COLO668 (cell line): ENCODE results near the gene STXBP4.

Experiments
- DNase-seq: peaks from one replicate; lab custom pipeline; 2025; ENCODE audit not compliant: unreplicated experiment; lab: John Stamatoyannopoulos, UW

STXBP4 gene

GRCh38 chr17:55120651-55121050 is 152.1 kb downstream of the STXBP4 start:
- DNase-seq: no peak

- no peak for DNase-seq
These were observed 152.7 kb downstream of the STXBP4 start for GRCh38 chr17:55121268-55121667.

GRCh38 chr17:55122114-55122513 is 153.5 kb downstream of the STXBP4 start:
- no peak for DNase-seq

DNA sequence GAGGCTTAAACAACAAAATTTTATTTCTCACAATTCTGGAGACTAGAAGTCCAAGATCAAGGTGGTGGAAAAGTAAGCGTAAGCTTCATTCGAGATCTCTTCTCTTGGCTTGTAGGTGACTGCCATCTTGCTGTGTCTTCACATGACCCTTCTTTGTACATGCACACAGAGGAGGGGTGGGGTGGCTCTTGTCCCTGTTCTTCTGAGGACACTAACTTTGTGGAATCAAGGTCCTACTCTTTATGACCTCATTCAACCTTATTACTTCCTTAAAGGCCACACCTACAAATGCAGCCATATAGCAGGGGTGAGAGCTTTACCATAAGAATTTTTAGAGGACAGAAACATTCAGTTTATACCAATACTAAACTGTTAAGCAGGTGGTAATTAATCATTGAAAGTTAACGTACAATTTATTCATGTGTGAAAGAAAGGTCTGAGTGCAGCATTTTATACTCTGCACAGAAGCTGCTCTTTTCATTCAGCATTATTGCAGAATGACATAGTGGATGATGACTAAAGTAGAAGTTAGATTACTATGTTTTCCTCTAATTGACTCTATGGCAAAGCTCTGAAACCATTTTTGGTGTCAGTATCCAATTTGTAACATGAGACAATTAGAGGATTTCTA is 156.3 kb downstream of the STXBP4 start:
- no peak for DNase-seq

DNA sequence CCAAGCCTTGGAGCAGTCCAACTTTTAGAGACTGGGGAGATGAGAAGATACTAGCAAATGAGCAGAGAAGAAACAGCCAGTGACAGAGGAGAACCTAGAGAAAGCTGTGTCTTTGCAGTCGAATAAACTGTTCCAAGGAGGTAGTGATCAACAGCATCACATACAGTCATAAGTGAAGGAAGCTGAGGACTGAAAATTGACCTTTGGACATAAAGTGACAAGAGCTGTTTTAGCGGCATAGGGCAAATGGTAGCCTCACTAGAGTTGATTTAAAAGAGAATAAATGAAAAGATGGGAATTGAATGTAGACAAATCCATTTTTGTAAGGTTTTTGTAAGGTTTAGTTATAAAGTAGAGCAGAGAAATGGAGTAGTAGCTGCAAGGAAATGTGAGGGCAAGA is 165.0 kb downstream of the STXBP4 start:
- no peak for DNase-seq

- no peak for DNase-seq
These were observed 166.1 kb downstream of the STXBP4 start for GRCh38 chr17:55134486-55135157.

DNA sequence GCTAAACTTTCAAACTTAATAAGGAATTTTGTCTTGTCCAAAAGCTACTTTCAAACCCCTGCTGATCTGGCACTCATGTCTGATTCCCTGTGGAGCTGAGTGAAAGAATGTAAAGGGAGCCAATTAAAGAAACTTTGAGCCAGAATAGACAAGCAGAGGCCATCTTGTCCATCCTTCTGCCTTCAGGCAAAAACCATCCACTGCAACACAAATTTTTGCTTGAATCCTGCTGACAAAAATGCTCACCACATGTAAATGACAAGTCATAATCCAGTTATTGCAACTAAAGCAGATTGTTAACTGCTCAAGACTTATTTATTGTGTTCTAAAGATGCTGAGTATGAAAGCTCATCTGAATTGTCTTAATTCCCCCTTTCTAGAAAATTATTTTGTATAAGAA is 172.2 kb downstream of the STXBP4 start:
- DNase-seq: no peak

DNA sequence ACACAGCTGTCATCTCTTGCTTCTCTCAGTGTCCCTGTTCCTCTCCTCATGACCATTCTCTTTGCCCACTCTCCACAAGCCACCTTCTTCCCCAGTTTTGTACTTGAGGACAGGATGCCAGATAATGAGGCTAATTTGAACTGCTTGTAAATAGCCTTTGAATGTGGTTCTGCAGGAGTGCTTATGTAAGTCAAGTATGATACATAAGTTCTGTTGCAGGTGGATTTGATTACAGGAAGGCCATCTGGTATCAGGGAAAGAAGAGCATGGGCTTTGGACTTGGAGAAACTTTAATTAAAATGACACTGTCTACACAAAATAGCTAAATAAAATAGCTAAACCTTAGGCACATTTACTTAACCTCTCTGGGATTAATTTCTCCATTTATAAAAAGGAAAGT is 176.0 kb downstream of the STXBP4 start:
- no peak for DNase-seq

GRCh38 chr17:55149485-55149884 is 180.9 kb downstream of the STXBP4 start:
- DNase-seq: peak; percentile 7

GRCh38 chr17:55152236-55152635 is 183.7 kb downstream of the STXBP4 start:
- DNase-seq: no peak

DNA sequence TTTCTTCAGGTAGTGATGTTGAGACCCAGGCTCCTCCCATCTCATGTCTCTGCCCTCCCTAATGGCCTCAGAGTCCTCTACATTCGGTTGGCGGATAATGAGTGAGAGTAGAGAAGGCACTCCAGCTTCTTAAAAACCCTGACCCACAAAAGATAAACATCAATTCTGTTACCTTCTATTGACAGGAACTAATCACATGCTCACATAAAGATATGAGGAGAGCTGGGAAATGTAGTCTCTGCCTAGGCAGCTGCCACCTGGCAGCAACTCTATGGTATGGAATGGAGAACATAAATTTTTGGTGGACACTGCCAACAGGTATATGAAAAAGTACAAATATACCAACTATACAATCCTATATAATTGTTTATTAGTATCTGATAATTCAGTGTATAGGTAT is 185.5 kb downstream of the STXBP4 start:
- DNase-seq: no peak

DNA sequence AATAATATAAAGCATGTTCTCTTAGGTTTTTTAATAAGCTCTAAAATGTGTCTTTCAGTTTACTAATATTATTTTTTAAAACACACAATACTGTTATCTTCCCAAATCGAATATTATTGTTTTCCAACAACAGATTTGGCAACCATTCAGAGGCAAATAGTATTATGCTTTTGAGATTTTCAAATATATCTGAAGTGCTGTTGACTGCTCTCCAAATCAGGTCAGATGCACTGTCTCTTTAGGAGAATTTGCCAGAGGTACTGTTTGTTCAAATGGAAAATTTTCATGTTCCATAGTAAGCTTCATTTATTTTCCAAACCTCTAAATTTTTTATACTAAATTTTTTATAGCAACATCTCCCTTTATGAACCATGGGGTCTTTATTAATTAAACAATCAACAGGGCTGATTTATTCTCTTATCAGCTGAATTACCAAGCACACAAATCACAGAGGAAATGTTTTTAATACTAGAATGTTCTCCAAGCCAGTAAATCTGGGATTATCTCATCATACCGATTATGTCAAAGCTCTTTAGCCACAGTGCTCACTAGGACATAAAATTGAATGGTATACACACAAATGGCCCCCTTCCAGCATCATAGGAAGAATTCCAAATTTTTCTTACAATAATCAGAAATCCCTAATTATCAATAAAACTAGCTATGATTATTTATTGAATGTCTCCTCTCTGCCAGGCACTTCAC is 187.4 kb downstream of the STXBP4 start:
- DNase-seq: no peak

DNA sequence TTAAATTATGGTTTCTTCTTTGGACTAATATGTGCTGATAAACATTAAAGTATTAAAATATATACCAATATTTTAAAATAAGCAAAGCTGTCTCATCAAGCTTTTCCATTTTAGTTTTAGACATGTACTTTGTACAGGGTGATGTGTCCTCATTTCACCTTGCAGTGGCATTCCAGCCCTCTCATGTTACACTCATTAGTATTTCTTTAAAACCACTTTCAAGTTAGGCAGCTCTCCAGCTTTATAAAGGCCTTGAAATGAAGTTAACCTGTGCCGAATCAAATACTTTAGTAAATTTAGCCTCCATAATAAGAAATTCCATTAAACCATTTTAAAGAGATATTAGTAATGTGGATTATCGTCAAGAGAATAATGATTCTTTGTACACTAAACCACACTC is 188.6 kb downstream of the STXBP4 start:
- DNase-seq: no peak

GRCh38 chr17:55158439-55158838 is 189.9 kb downstream of the STXBP4 start:
- no peak for DNase-seq

DNA sequence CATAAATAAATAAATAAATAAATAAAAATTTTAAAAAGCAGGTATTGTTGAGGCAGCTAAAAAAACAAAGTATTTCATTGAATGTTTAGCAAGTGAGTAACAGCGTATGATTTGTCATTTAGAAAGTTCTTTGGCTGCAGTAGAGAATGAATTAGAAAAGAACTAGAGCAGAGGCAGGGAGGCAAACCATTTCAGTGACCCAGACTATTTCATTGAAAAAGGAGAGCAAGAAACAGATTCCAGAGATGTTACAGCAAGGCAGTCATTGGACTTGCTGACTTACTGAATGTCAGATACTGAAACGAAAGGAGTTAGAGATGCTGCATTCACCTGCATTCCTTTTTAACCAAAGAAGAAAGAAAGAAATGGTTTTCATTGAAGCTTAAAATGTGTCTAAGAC is 190.7 kb downstream of the STXBP4 start:
- DNase-seq: no peak

GRCh38 chr17:55160501-55160900 is 191.9 kb downstream of the STXBP4 start:
- DNase-seq: no peak

- no peak for DNase-seq
These were observed 193.5 kb downstream of the STXBP4 start for GRCh38 chr17:55161935-55162555.

DNA sequence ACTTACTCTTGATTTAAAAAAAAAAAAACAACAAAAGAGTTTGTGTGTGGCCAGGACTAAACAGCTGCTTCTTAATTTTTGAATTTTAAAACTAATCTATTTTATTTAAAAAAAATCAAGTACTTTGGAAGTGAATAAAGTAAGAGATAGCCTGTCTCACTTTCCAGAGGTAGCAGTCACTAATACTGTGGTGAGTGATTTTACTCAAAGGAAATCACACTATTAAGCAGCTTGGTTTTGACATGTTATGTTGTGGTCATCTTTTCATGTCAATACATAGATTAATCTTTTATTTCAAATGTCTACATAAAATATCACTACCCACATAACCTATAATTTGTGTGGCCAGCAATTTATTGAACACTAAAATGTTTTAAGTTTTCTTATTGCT is 194.0 kb downstream of the STXBP4 start:
- no peak for DNase-seq

DNA sequence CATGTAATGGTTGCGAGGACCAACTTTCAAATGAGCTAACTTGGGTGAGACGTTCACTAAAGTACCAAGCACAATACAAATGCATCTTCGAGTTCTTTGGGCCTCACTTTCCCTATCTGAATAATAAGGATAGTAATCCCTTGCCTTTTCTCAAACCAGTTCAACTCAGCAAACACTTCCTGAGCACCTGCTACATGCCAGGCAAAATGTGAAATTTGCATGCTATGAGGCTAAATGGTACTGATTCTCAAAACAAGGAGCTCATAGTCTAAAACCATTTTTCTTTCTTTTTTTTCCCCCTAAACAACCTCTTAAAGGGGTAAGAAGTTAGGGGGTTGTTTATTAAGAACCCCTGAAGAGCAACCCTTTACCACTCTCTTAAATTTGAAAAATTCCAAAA is 194.8 kb downstream of the STXBP4 start:
- DNase-seq: no peak

GRCh38 chr17:55166506-55166905 is 197.9 kb downstream of the STXBP4 start:
- no peak for DNase-seq

GRCh38 chr17:55167024-55167725 is 198.6 kb downstream of the STXBP4 start:
- DNase-seq: no peak
